ENCODE data around the gene MLC1. TPM values are rescaled to one million over a fixed set of nuclear protein-coding genes. Genes with fewer than 3 reads are reported as not detected.

Gene MLC1
- total and polyA plus RNA-seq, 2 experiments from 2014 or later: 0.27 to 0.32 TPM

DNA sequence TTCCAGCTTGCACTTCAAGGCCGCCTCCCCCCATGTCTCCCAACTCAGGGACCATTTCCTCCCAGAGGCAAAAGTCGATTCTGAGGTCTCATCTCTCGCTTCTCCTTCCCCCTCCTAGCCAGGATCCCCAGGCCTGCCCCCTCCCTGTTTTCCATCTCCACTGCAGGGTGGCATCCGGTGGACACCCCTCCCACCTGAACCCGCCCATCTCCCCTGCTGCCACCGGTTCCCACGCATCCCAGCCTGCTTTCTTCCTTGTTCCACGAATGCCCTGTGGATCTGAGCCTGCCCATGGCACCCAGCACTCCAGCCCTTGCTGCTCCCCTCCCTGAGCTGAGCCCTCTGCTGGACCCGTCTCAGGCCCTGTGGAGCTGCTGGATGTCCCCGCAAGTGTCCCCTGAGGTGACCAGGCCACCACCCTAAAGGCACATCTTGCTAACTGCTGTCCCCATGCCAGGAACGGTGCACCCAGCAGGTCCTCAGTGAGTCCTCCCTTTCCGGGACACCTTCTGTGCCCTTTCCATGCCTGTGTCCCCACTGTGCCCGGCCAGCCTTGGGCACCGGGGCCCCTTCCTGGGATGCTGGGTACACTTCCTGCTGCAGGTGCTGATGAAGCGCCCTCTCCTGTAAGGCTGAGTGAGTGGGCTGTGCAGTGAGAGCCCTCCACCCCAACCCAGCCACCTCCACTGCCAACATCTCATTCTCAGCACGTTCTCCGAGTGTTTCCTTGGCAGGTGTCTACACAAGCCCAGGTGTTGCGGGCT lies 73.6 kb downstream of the MLC1 start:
- no peak for DNase-seq (ENCODE audit: low read depth in 1 of 2, low spot score in 1 of 2)
- no peak overlapping the region for H3K4me3 ChIP-seq
- no peak overlapping the region for H3K27ac ChIP-seq
- no peaks in the 10 kb centered on the region for H3K4me1 ChIP-seq (ENCODE audit: low read depth)
- H3K27me3 ChIP-seq: peaks cover 80% of the 10 kb centered on the region
- H3K36me3 ChIP-seq: no peaks in the 10 kb centered on the region
- no peaks in the 10 kb centered on the region for H3K9me3 ChIP-seq (ENCODE audit: low read depth)
- TF ChIP-seq, protein P1, sequence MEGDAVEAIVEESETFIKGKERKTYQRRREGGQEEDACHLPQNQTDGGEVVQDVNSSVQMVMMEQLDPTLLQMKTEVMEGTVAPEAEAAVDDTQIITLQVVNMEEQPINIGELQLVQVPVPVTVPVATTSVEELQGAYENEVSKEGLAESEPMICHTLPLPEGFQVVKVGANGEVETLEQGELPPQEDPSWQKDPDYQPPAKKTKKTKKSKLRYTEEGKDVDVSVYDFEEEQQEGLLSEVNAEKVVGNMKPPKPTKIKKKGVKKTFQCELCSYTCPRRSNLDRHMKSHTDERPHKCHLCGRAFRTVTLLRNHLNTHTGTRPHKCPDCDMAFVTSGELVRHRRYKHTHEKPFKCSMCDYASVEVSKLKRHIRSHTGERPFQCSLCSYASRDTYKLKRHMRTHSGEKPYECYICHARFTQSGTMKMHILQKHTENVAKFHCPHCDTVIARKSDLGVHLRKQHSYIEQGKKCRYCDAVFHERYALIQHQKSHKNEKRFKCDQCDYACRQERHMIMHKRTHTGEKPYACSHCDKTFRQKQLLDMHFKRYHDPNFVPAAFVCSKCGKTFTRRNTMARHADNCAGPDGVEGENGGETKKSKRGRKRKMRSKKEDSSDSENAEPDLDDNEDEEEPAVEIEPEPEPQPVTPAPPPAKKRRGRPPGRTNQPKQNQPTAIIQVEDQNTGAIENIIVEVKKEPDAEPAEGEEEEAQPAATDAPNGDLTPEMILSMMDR (IDR thresholded peaks at IDR 0.05; ENCODE audit: low read depth, low read length): no peak

DNA sequence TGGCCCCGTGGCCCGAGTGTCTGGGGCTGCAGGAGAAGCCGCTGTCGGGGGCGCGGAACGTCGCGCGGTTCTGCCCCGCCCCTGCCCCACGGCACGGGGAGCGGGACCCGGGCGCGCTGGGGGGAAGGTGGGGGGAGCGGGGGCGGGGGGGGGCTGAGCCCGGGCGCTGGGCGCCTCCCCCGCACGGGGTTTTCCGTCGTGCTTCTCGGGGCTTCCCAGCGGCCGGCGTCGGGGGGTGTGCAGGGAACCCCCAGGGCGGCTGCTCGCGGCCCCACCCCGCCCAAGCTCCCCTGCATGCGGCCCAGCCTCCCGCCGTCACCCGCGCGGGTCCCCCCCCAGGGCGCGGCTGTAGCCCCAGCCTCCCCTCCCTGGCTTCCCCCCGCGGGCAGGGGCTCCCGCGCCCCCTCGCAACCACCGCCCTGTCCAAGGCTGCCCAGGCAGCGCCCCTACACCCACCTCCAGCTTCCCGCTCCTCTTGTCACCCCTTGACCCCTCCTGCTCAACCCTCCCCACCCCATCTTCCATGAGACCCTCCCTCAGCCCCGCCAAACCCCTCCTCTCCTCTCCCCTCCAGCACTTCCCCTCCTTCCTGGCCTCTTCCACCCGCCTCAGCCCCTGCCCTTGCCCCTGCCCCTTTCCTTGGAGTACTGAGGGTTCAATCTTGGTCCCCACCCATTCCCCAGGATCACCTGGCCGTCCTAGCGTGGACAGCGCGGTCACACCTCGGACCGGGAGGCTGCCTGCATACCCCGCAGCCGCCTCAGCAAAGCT lies 74.4 kb downstream of the MLC1 start:
- DNase-seq (ENCODE audit: low read depth in 1 of 2, low spot score in 1 of 2): no peak
- Histone ChIP-seq H3K9me3 (ENCODE audit: low read depth) (no peaks in the 10 kb centered on the region), H3K4me3 (no peak overlapping the region)

DNA sequence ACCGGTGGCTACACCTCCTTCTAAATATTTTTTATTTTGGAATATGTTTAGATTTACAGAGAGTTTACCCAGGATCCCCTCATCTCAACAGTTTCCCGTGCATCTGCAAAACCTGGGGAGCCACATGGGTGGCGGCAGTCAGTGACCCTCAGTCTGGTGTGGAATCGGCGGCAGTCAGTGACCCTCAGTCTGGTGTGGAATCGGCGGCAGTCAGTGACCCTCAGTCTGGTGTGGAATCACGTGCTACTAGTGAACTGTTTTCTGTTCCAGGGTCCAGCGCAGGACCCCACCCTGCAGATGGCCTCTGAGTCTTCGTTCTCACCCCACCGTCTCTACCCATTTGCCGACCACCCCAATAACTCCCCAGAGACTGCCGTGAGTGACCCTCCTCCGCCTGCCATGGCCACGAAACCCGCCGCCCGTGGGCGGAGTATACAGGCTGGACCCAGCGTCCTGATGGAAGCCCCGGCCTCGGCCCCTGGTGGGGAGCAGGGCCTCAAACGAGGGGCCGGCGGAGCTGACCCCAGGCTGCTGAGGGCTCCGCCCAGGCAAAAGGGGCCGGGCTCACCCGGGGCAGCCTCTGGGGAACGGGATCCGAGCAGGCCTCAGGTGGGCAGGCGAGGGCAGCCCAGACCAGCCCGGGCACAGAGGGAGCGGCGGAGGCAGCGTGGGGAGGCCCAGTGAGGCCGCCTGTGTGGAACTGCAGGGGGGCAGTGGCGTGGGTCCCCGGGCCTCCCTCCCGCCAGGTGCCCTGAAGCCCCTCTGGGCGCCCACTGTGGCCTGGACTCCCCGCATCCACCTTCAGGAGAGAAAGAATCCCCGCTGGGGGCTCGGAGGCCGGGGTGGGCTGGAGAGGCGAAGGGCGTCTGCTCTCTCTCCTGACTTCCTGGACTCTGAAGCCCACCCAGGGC lies 75.2 kb downstream of the MLC1 start:
- H3K27ac ChIP-seq: no peak overlapping the region
- no peak for DNase-seq (ENCODE audit: low read depth in 1 of 2, low spot score in 1 of 2)
- H3K4me1 ChIP-seq (ENCODE audit: low read depth): no peaks in the 10 kb centered on the region
- H3K27me3 ChIP-seq: peaks cover 64% of the 10 kb centered on the region
- no peaks in the 10 kb centered on the region for H3K36me3 ChIP-seq
- no peak overlapping the region for H3K4me3 ChIP-seq
- H3K9me3 ChIP-seq (ENCODE audit: low read depth): no peaks in the 10 kb centered on the region
- TF ChIP-seq, protein P1 (IDR thresholded peaks at IDR 0.05; ENCODE audit: low read depth, low read length): no peak

More for the DNA sequence above, 74.4 kb downstream of the MLC1 start:
- peaks cover 72% of the 10 kb centered on the region for H3K27me3 ChIP-seq
- H3K27ac ChIP-seq: no peak overlapping the region
- no peaks in the 10 kb centered on the region for H3K4me1 ChIP-seq (ENCODE audit: low read depth)
- no peaks in the 10 kb centered on the region for H3K36me3 ChIP-seq
- TF ChIP-seq, protein P1 (IDR thresholded peaks at IDR 0.05; ENCODE audit: low read depth, low read length): no peak

Other genes starting within 250 kb of the MLC1 start
- 11.4 and 18.4 TPM in 2 replicates for gene ZBED4, start 231.6 kb downstream of the MLC1 start, total RNA-seq
- 10.6 and 11.1 TPM in 2 replicates for gene ZBED4, start 231.6 kb downstream of the MLC1 start, polyA plus RNA-seq
- gene ALG12, start 167.0 kb downstream of the MLC1 start, total RNA-seq: 10.5 and 21.0 TPM in 2 replicates
- 19.2 and 38.0 TPM in 2 replicates for gene ALG12, start 167.0 kb downstream of the MLC1 start, polyA plus RNA-seq
- 36.0 and 109 TPM in 2 replicates for gene CRELD2, start 166.8 kb downstream of the MLC1 start, total RNA-seq
- gene CRELD2, start 166.8 kb downstream of the MLC1 start, polyA plus RNA-seq: 37.6 and 112 TPM in 2 replicates
- gene PIM3, start 124.7 kb downstream of the MLC1 start, total RNA-seq: 37.4 and 62.2 TPM in 2 replicates
- 46.1 and 74.4 TPM in 2 replicates for gene PIM3, start 124.7 kb downstream of the MLC1 start, polyA plus RNA-seq
- 1.8 TPM in 1 of 2 replicates, not detected in the other for gene IL17REL, start 72.7 kb downstream of the MLC1 start, total RNA-seq
- not detected in 2 replicates for gene IL17REL, start 72.7 kb downstream of the MLC1 start, polyA plus RNA-seq
- not detected in 2 replicates for gene TTLL8, start 27.1 kb downstream of the MLC1 start, total RNA-seq
- gene TTLL8, start 27.1 kb downstream of the MLC1 start, polyA plus RNA-seq: not detected in 2 replicates
- 0.18 TPM in 1 of 2 replicates, not detected in the other for gene MOV10L1, start 4.6 kb upstream of the MLC1 start, total RNA-seq
- 1.1 TPM in 1 of 2 replicates, not detected in the other for gene MOV10L1, start 4.6 kb upstream of the MLC1 start, polyA plus RNA-seq
- gene PANX2, start 85.3 kb upstream of the MLC1 start, total RNA-seq: 22.1 and 30.9 TPM in 2 replicates
- 6.9 and 9.5 TPM in 2 replicates for gene PANX2, start 85.3 kb upstream of the MLC1 start, polyA plus RNA-seq
- 38.3 and 50.7 TPM in 2 replicates for gene TRABD, start 100.5 kb upstream of the MLC1 start, total RNA-seq
- 59.6 and 72.3 TPM in 2 replicates for gene TRABD, start 100.5 kb upstream of the MLC1 start, polyA plus RNA-seq
- 39.4 and 54.5 TPM in 2 replicates for gene SELENOO, start 115.6 kb upstream of the MLC1 start, total RNA-seq
- gene SELENOO, start 115.6 kb upstream of the MLC1 start, polyA plus RNA-seq: 29.8 and 30.2 TPM in 2 replicates
- gene TUBGCP6, start 159.6 kb upstream of the MLC1 start, total RNA-seq: 32.9 and 46.1 TPM in 2 replicates
- gene TUBGCP6, start 159.6 kb upstream of the MLC1 start, polyA plus RNA-seq: 32.6 and 48.3 TPM in 2 replicates
- gene HDAC10, start 165.8 kb upstream of the MLC1 start, total RNA-seq: 28.4 and 57.3 TPM in 2 replicates
- gene HDAC10, start 165.8 kb upstream of the MLC1 start, polyA plus RNA-seq: 19.8 and 20.8 TPM in 2 replicates
- 45.5 and 52.1 TPM in 2 replicates for gene MAPK12, start 176.3 kb upstream of the MLC1 start, total RNA-seq
- gene MAPK12, start 176.3 kb upstream of the MLC1 start, polyA plus RNA-seq: 61.5 and 67.1 TPM in 2 replicates
- gene MAPK11, start 185.0 kb upstream of the MLC1 start, total RNA-seq: 0.49 and 0.63 TPM in 2 replicates
- gene MAPK11, start 185.0 kb upstream of the MLC1 start, polyA plus RNA-seq: 0.12 TPM in 1 of 2 replicates, not detected in the other
- 142 and 195 TPM in 2 replicates for gene PLXNB2, start 222.2 kb upstream of the MLC1 start, total RNA-seq
- gene PLXNB2, start 222.2 kb upstream of the MLC1 start, polyA plus RNA-seq: 77.0 and 83.2 TPM in 2 replicates
- 7.0 and 7.9 TPM in 2 replicates for gene DENND6B, start 241.6 kb upstream of the MLC1 start, total RNA-seq
- 10.6 and 13.3 TPM in 2 replicates for gene DENND6B, start 241.6 kb upstream of the MLC1 start, polyA plus RNA-seq